Fibroblast of villous mesenchyme (primary cell): ENCODE data around the gene LPAR1. TPM values are rescaled to one million over a fixed set of nuclear protein-coding genes. Genes with fewer than 3 reads are reported as not detected.

Experiments
- DNase-seq: peaks from one replicate; pipeline ENCODE4 v3.0.0-alpha.2; 2010; ENCODE audit warnings: low read depth
- H3K4me3 ChIP-seq: 2 replicates; pipeline ENCODE4 v1.5.1; 2011; ENCODE audit warnings: low read depth, mild to moderate bottlenecking, low read length
- CTCF ChIP-seq: IDR thresholded peaks from 2 replicates; pipeline ENCODE4 v1.5.1; 2012; ENCODE audit warnings: low read depth, mild to moderate bottlenecking, low read length; ENCODE audit not compliant: insufficient read depth
- total RNA-seq: library from RNA; depleted of rRNA; stranded (reverse); fragments of >200 nt; gene quantifications from 2 replicates; pipeline ENCODE4 v1.2.3, GENCODE V29; 2012

The LPAR1 gene
- total RNA-seq, 1 donor: 108 TPM

- no peak overlapping the region for H3K4me3 ChIP-seq
- DNase-seq: no peak
These were observed 17.7 kb downstream of the LPAR1 start for GRCh38 chr9:111020594-111020993.

GRCh38 chr9:111016426-111017045 is 21.7 kb downstream of the LPAR1 start:
- H3K4me3 ChIP-seq: no peak overlapping the region
- TF ChIP-seq CTCF: no peak
- DNase-seq: peak; percentile 54

More at GRCh38 chr9:111020594-111020993, 17.7 kb downstream of the LPAR1 start:
- no peak for TF ChIP-seq CTCF

GRCh38 chr9:111016016-111016415 is 22.3 kb downstream of the LPAR1 start:
- DNase-seq: no peak
- no peak for TF ChIP-seq CTCF

GRCh38 chr9:111013707-111014106 is 24.6 kb downstream of the LPAR1 start:
- no peak for DNase-seq
- TF ChIP-seq CTCF: no peak
- no peak overlapping the region for H3K4me3 ChIP-seq

More at GRCh38 chr9:111016016-111016415, 22.3 kb downstream of the LPAR1 start:
- no peak overlapping the region for H3K4me3 ChIP-seq

GRCh38 chr9:111013250-111013649 is 25.0 kb downstream of the LPAR1 start:
- no peak overlapping the region for H3K4me3 ChIP-seq
- no peak for DNase-seq
- TF ChIP-seq CTCF: no peak

GRCh38 chr9:111008158-111009075 is 29.9 kb downstream of the LPAR1 start:
- peak; percentile 19 for DNase-seq
- no peak for TF ChIP-seq CTCF
- no peak overlapping the region for H3K4me3 ChIP-seq
